GM18526 (cell line): Measurements from ENCODE around the gene TEAD1.

ENCODE experiments used
- POLR2A ChIP-seq: IDR thresholded peaks from 3 replicates; pipeline ENCODE4 v1.6.1; 2011; ENCODE audit not compliant: insufficient read length; ENCODE audit errors: extremely low read depth

Gene TEAD1

GRCh38 chr11:12673924-12674570 is at the start of gene TEAD1:
Gene TEAD1 (plus strand): TSS chr11:12674421.
- TF ChIP-seq POLR2A = no peak

- no peak for TF ChIP-seq POLR2A
Measured at GRCh38 chr11:12624595-12624994, 49.6 kb upstream of the TEAD1 start.

GRCh38 chr11:12625438-12626071 is 48.7 kb upstream of the TEAD1 start:
- no peak for TF ChIP-seq POLR2A

GRCh38 chr11:12626616-12627015 is 47.6 kb upstream of the TEAD1 start:
- no peak for TF ChIP-seq POLR2A

- TF ChIP-seq POLR2A = no peak
Measured at GRCh38 chr11:12628314-12628713, 45.9 kb upstream of the TEAD1 start.

GRCh38 chr11:12629601-12630313 is 44.5 kb upstream of the TEAD1 start:
- TF ChIP-seq POLR2A = no peak

GRCh38 chr11:12631651-12632050 is 42.6 kb upstream of the TEAD1 start:
- TF ChIP-seq POLR2A = no peak

GRCh38 chr11:12634329-12634728 is 39.9 kb upstream of the TEAD1 start:
- no peak for TF ChIP-seq POLR2A

GRCh38 chr11:12636871-12637410 is 37.3 kb upstream of the TEAD1 start:
- TF ChIP-seq POLR2A = no peak

- no peak for TF ChIP-seq POLR2A
Measured at GRCh38 chr11:12639388-12639787, 34.8 kb upstream of the TEAD1 start.

GRCh38 chr11:12640355-12640754 is 33.9 kb upstream of the TEAD1 start:
- no peak for TF ChIP-seq POLR2A

- TF ChIP-seq POLR2A = no peak
Measured at GRCh38 chr11:12640926-12641849, 33.0 kb upstream of the TEAD1 start.

GRCh38 chr11:12642040-12642439 is 32.2 kb upstream of the TEAD1 start:
- no peak for TF ChIP-seq POLR2A

GRCh38 chr11:12642806-12643428 is 31.3 kb upstream of the TEAD1 start:
- no peak for TF ChIP-seq POLR2A
